ENCODE measurements around the gene RIPOR3.

RIPOR3 gene

GRCh38 chr20:50537546-50538201 is 153.7 kb downstream of the RIPOR3 start:
- TF ChIP-seq CTCF (IDR thresholded peaks at IDR 0.05; ENCODE audit: insufficient read depth, missing control alignments): no peak
- FAIRE-seq (no peak), DNase-seq (ENCODE audit: insufficient read length, low spot score) (no peak)

GRCh38 chr20:50536333-50536732 is 155.0 kb downstream of the RIPOR3 start:
- DNase-seq (ENCODE audit: insufficient read length, low spot score) (no peak), FAIRE-seq (peak; percentile 91)
- no peak for TF ChIP-seq CTCF (IDR thresholded peaks at IDR 0.05; ENCODE audit: insufficient read depth, missing control alignments)
